AG04450 (cell line): ENCODE data around the gene RAB3B. TPM values are rescaled to one million over a fixed set of nuclear protein-coding genes. Genes with fewer than 3 reads are reported as not detected.

ENCODE experiments used
- CTCF ChIA-PET: fragments of 300-600, 350-600 bp; formaldehyde crosslinking; extraction: SDS; loops from one replicate; lab custom pipeline; 2022; ENCODE audit warnings: antibody characterized with exemption, inconsistent platforms; lab: Charles Lee
- POLR2A ChIA-PET: fragments of 350-600 bp; formaldehyde crosslinking; extraction: SDS; loops from one replicate; lab custom pipeline; 2021; ENCODE audit warnings: antibody characterized with exemption, inconsistent platforms; lab: Yijun Ruan, JAX
- DNase-seq: peaks from one replicate; pipeline ENCODE4 v3.0.0-alpha.2; 2011; ENCODE audit warnings: low read depth, low spot score
- H3K27ac ChIP-seq: one replicate; pipeline ENCODE4 v1.5.1; 2012; ENCODE audit warnings: low read depth, low read length, control low read depth
- H3K27me3 ChIP-seq: one replicate; pipeline ENCODE4 v1.6.0; 2012; ENCODE audit warnings: low read length; ENCODE audit not compliant: control insufficient read depth, insufficient read depth
- H3K4me3 ChIP-seq: 2 replicates; pipeline ENCODE4 v1.5.1; 2011; ENCODE audit warnings: mild to moderate bottlenecking, low read depth, low read length, control low read depth
- H3K9me3 ChIP-seq: 2 replicates; pipeline ENCODE4 v1.5.1; 2012; ENCODE audit warnings: low read length; ENCODE audit not compliant: control insufficient read depth, insufficient read depth
- polyA plus RNA-seq: library from polyadenylated mRNA; depleted of rRNA; stranded (reverse); fragments of >200 nt; gene quantifications from 2 replicates; pipeline ENCODE4 v1.2.3, GENCODE V29; 2011
- TF ChIP-seq, protein P1 (sequence below): IDR thresholded peaks from 2 replicates; pipeline ENCODE4 v1.5.1; 2011; ENCODE audit warnings: low read depth, low read length, control low read depth, inconsistent platforms

Gene RAB3B
- polyA plus RNA-seq, 1 experiment: 28.6 TPM

DNA sequence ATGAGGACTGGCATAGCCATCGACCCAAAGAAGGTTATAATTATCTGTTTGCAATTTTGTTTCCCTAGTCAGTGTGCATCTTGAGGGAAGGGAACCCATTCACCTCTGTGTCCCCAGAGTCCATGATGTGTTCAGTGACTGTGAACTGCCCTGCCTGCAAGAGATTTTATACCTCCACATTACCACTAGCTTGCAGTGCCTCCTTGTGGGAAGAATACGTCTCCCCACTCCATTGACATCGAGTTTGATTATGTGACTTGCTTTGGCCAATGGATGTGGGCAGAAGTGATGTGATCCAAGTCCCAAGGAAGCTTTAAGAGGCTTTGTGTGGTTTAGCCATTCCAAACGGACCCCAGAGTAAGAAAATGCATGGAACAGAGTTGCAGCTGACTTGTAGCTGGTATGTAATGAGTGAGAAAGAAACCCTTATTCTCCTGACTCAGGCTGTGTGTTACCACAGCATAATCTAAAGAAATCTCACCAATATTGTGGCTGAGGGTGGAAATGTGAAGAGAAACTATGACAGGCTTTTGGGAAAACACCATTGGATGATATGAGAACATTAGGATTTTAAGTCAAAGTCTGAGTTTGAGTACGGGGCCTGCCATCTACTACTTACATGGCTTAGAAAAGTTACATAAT, 64.2 kb downstream of the RAB3B start:
- POLR2A ChIA-PET: interaction anchor here (3.6 kb wide), 1 partner anchor 29 kb away, joined by 18 read pairs; no protein-coding TSS in a partner anchor
- H3K27ac ChIP-seq: no peak overlapping the region
- no peak overlapping the region for H3K4me3 ChIP-seq
- CTCF ChIA-PET: interaction anchor here (0.6 to 2.6 kb wide), 5 partner anchors 29 to 438 kb away, joined by 3 to 26 read pairs (median 3); no protein-coding TSS in a partner anchor
- H3K9me3 ChIP-seq: no peaks in the 10 kb centered on the region
- H3K27me3 ChIP-seq: no peaks in the 10 kb centered on the region
- DNase-seq: no peak
- TF ChIP-seq, protein P1, sequence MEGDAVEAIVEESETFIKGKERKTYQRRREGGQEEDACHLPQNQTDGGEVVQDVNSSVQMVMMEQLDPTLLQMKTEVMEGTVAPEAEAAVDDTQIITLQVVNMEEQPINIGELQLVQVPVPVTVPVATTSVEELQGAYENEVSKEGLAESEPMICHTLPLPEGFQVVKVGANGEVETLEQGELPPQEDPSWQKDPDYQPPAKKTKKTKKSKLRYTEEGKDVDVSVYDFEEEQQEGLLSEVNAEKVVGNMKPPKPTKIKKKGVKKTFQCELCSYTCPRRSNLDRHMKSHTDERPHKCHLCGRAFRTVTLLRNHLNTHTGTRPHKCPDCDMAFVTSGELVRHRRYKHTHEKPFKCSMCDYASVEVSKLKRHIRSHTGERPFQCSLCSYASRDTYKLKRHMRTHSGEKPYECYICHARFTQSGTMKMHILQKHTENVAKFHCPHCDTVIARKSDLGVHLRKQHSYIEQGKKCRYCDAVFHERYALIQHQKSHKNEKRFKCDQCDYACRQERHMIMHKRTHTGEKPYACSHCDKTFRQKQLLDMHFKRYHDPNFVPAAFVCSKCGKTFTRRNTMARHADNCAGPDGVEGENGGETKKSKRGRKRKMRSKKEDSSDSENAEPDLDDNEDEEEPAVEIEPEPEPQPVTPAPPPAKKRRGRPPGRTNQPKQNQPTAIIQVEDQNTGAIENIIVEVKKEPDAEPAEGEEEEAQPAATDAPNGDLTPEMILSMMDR: peak; percentile 40

DNA sequence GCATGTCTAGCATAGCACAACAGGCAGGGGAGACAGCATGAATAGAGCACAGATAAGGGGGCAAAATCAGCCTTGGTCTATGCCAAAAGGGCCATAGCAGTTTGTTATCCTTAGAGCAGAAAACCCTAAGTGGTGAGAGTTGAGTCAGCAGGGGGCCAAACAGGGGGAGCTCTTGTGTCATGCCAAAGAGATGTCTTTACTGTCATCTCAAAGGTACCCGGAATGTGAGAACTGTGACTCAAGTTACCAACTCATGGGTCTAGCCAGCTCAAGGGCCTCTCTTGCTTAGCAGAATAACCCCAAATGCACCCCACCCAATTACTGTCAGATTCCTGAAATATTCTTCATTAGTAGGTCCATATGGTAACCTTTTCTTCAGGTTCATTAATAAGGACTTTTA, 66.0 kb downstream of the RAB3B start:
- ChIA-PET CTCF (interaction anchor here (1.1 to 2.6 kb wide), 3 partner anchors 12 to 30 kb away, joined by 3 to 26 read pairs (median 3); no protein-coding TSS in a partner anchor), POLR2A (interaction anchor here (3.6 kb wide), 1 partner anchor 27 kb away, joined by 18 read pairs; no protein-coding TSS in a partner anchor)
- no peak overlapping the region for H3K4me3 ChIP-seq
- TF ChIP-seq, protein P1: no peak
- H3K9me3 ChIP-seq: no peaks in the 10 kb centered on the region
- H3K27me3 ChIP-seq: no peaks in the 10 kb centered on the region
- no peak for DNase-seq
- peak overlapping the region; percentile 47 for H3K27ac ChIP-seq

DNA sequence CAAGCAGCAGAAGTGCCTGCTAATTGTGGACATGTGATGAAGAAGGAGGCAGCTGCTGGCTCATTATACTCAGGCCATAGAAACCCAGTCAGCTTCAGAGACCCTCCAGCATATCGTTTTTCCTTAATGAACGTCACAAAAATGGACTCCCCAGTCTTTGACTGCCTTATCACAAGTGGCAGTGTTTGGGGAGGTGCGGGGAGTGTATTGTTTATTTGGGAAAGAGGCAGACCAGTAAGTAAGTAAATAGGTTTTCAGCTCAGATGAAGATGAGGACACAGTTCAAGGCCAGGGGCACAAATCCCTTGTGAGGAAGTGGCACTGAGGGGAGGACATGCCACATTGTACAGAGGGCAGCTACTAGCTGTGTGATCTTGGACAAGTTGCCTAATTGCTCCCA, 68.5 kb downstream of the RAB3B start:
- POLR2A ChIA-PET: no interaction called here
- no peak for DNase-seq
- no peak overlapping the region for H3K4me3 ChIP-seq
- TF ChIP-seq, protein P1: no peak
- no peak overlapping the region for H3K27ac ChIP-seq
- no peaks in the 10 kb centered on the region for H3K27me3 ChIP-seq
- CTCF ChIA-PET: no interaction called here
- H3K9me3 ChIP-seq: no peaks in the 10 kb centered on the region

DNA sequence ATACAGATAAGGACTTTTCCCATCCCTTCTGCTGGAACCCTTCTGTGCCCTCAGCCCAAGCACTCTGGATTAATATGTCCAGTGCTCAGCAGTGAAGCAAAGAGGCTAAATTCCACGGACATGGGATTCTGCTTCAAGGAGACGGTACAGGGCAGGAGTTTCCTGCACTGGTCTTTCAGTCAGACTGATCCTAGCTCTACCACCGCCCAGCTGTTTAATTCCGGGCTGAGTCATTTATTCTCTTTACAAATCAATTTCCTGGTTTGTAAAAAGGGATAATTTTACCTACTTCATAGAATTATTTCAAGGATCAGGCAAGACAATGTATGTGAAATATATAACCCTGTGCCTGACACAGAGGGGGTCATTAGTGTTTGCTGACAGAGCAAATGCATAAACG, 70.4 kb downstream of the RAB3B start:
- H3K9me3 ChIP-seq: no peaks in the 10 kb centered on the region
- no peak overlapping the region for H3K4me3 ChIP-seq
- TF ChIP-seq, protein P1: no peak
- no peak overlapping the region for H3K27ac ChIP-seq
- no peak for DNase-seq
- ChIA-PET CTCF (interaction anchor here (0.6 to 1.9 kb wide), 2 partner anchors 23 to 83 kb away, joined by 6 to 7 read pairs; no protein-coding TSS in a partner anchor), POLR2A (no interaction called here)
- H3K27me3 ChIP-seq: no peaks in the 10 kb centered on the region

DNA sequence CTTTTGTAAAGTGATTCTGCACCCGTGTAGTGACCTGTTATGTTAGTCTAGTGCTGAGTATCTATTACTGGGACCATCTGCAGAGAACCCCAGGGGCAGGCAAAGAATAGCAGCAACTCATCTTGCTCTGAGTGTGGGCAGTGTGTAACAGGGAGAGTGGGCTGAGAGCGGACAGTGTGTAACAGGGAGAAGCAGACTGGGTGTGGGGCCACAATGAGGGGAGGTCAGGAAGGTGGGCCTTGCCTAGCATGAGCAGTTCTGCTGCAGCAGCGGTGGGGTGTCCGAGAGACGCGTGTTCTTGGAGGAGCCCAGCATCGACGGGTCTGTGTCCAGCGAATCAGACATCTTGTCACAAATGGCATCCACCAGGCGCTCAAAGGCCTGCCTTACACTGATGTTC, 70.8 kb downstream of the RAB3B start:
- TF ChIP-seq, protein P1: no peak
- Histone ChIP-seq H3K9me3 (no peaks in the 10 kb centered on the region), H3K27me3 (no peaks in the 10 kb centered on the region), H3K4me3 (no peak overlapping the region), H3K27ac (no peak overlapping the region)
- CTCF ChIA-PET: interaction anchor here (0.6 to 1.9 kb wide), 2 partner anchors 22 to 84 kb away, joined by 6 to 7 read pairs; no protein-coding TSS in a partner anchor
- POLR2A ChIA-PET: no interaction called here
- DNase-seq: no peak
